ENCODE data around the gene RPS6KA1. TPM values are rescaled to one million over a fixed set of nuclear protein-coding genes. Genes with fewer than 3 reads are reported as not detected.

The RPS6KA1 gene
- total and polyA plus RNA-seq, 9 of the 15 experiments (the other 6 are each of a cell fraction or from before 2014, with no cell fraction given), result 2.4 to 61.0 (median 35.5) TPM

DNA sequence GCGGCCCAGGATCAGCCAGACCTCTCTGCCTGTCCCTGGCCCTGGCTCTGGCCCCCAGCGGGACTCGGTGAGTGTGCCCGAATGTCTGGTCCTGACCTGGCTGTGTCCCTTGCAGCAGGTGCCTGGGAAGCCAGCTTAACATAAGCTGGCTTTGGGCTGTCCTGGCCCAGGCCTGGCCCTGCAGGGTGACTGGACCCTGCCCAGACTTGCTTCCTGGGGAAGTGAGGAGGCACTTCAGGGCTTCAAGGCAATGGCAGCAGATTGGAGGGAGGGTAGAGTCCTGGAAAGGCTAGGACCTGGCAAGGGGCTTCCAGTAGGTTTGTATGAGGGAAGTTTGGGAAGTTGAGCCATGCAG is 16.4 kb downstream of the RPS6KA1 start:
- Histone ChIP-seq H3K9me3 (replicated peaks; ENCODE audit: control insufficient read depth, insufficient read depth, low read depth, low read length) (no peaks in the 10 kb centered on the region), H3K27me3 (ENCODE audit: control insufficient read depth in 2 of 2, insufficient read depth in 2 of 2, low read length in 2 of 2) (no peaks in the 10 kb centered on the region), H3K79me2 (ENCODE audit: control insufficient read depth, insufficient read depth, low read length) (peaks cover 8% of the 10 kb centered on the region; the same call in 1 of the 3 replicates), H3K27ac (ENCODE audit: extremely low read depth, low read depth, low read length) (no peak overlapping the region), H3K36me3 (ENCODE audit: control insufficient read depth, insufficient read depth, low read length) (peaks cover 40% of the 10 kb centered on the region; the same call in 1 of the 3 replicates), H3K4me1 (replicated peaks in 1 of 2; ENCODE audit: control insufficient read depth in 2 of 2, insufficient read depth in 2 of 2, low read length in 2 of 2) (peaks cover 29 to 39% of the 10 kb centered on the region in 2 experiments), H2AFZ (ENCODE audit: low read depth, low read length) (no peak overlapping the region), H3K9ac (ENCODE audit: insufficient read depth in 1 of 2, low read depth in 2 of 2, low read length in 2 of 2) (peak overlapping the region in 1 of 2 experiments; percentile 77; a peak in 2 of 4 replicates), H3K4me2 (ENCODE audit: insufficient read depth, low read length) (no peak overlapping the region), H4K20me1 (replicated peaks; ENCODE audit: control insufficient read depth, insufficient read depth, low read length) (no peaks in the 10 kb centered on the region), H3K4me3 (no peak overlapping the region), H3K9me1 (ENCODE audit: control insufficient read depth, insufficient read depth, low read length) (no peaks in the 10 kb centered on the region)
- FAIRE-seq, result no peak
- intact Hi-C loops (cut with micrococcal nuclease), result no loop called here
- ATAC-seq, result no peak
- ChIA-PET CTCF (ENCODE audit: low intra/inter-chr PET ratio) (no interaction called here), POLR2A (interaction anchor here (1.1 kb wide), 1 partner anchor 22 kb away, joined by 4 read pairs; no protein-coding TSS in a partner anchor)
- TF ChIP-seq MYBL2 (IDR thresholded peaks at IDR 0.05; ENCODE audit: low read depth), result no peak
- no peak for TF ChIP-seq MYBL2 (CRISPR knock-in tag; IDR thresholded peaks at IDR 0.05; ENCODE audit: borderline replicate concordance)
- no peak for TF ChIP-seq ZNF444 (CRISPR knock-in tag; IDR thresholded peaks at IDR 0.05)
- no peak for TF ChIP-seq TRIM25 (IDR thresholded peaks at IDR 0.05; ENCODE audit: borderline replicate concordance)
- no peak for TF ChIP-seq TEAD4 (IDR thresholded peaks at IDR 0.05; ENCODE audit: low read length)
- no peak for TF ChIP-seq TEAD4 (CRISPR knock-in tag; IDR thresholded peaks at IDR 0.05; ENCODE audit: borderline replicate concordance)
- DNase-seq (ENCODE audit: extremely low read depth in 1 of 4, low spot score in 3 of 4), result no peak
- BruUV-seq (replicated peaks), result no TSS peak
- in situ Hi-C loops (cut with MboI), result no loop called here
- WGBS (ENCODE audit: insufficient coverage, low coverage, missing lambda C conversion rate), result 93% methylated on average over 4 of the region's 4 CpGs
